ENCODE results near the gene METRN.

DNA sequence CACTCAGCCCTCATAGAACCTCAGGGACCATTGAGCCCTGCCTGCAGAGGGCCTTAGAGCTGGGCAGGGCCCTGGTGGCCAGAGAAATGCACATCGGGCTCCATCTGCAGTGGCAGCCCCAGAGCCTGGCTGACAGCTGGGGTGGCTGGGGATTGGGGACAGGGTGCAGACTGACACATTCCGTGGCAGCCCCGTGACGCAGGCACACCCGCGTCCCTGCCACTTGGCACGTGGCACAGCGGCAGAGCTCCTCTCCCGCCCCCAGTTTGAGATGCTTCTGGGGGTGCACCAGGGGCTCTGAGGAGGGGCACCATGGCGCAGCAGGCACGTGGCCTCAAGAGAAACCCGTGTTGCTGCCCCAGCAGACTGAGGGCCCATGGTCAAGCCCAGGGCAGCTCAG is 11.5 kb upstream of the METRN start:
- TF ChIP-seq, protein P1, sequence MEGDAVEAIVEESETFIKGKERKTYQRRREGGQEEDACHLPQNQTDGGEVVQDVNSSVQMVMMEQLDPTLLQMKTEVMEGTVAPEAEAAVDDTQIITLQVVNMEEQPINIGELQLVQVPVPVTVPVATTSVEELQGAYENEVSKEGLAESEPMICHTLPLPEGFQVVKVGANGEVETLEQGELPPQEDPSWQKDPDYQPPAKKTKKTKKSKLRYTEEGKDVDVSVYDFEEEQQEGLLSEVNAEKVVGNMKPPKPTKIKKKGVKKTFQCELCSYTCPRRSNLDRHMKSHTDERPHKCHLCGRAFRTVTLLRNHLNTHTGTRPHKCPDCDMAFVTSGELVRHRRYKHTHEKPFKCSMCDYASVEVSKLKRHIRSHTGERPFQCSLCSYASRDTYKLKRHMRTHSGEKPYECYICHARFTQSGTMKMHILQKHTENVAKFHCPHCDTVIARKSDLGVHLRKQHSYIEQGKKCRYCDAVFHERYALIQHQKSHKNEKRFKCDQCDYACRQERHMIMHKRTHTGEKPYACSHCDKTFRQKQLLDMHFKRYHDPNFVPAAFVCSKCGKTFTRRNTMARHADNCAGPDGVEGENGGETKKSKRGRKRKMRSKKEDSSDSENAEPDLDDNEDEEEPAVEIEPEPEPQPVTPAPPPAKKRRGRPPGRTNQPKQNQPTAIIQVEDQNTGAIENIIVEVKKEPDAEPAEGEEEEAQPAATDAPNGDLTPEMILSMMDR (IDR thresholded peaks at IDR 0.05 in 4 of 5, conservative IDR thresholded peaks at IDR 0.05 in 1 of 5): no peak
- no peak for TF ChIP-seq POLR2A (IDR thresholded peaks at IDR 0.05)
